Liver (tissue), 9 donors: ENCODE results near the gene ECT2. TPM values are rescaled to one million over a fixed set of nuclear protein-coding genes. Genes with fewer than 3 reads are reported as not detected.
"Not testable (repeated sequence)": the region's sequence is repeated elsewhere in the genome, so short reads cannot be mapped to it uniquely, and the experiment has no call there.

Source experiments
- DNase-seq: peaks from one replicate; pipeline ENCODE4 v3.0.0-alpha.2; 2017; ENCODE audit warnings: low spot score
- H3K27ac ChIP-seq, 2 donors: one replicate each; pipeline ENCODE4 v1.7.0; 2013; ENCODE audit warnings: inconsistent platforms in 2 of 2, low read length in 2 of 2, control low read depth in 1 of 2, low read depth in 1 of 2, mild to moderate bottlenecking in 1 of 2
- H3K27me3 ChIP-seq, 4 donors: one replicate each; pipeline versions ENCODE4 v1.6.1 to v1.7.0; 2013; ENCODE audit warnings: low read length in 3 of 4, inconsistent platforms in 1 of 4, mild to moderate bottlenecking in 1 of 4, moderate library complexity in 1 of 4; ENCODE audit not compliant: control insufficient read depth in 4 of 4, insufficient read depth in 4 of 4
- H3K36me3 ChIP-seq, 4 donors: one replicate each; pipeline versions ENCODE4 v1.6.1 to v1.7.0; 2013; ENCODE audit warnings: low read length in 3 of 4, mild to moderate bottlenecking in 3 of 4, low read depth in 1 of 4, moderate library complexity in 1 of 4; ENCODE audit not compliant: control insufficient read depth in 4 of 4, insufficient read depth in 3 of 4
- H3K4me1 ChIP-seq, 4 donors: one replicate each; pipeline versions ENCODE4 v1.6.1 to v1.7.0; 2013; ENCODE audit warnings: low read length in 3 of 4, mild to moderate bottlenecking in 3 of 4, moderate library complexity in 1 of 4; ENCODE audit not compliant: control insufficient read depth in 4 of 4, insufficient read depth in 4 of 4
- H3K4me3 ChIP-seq, 3 donors: one replicate each; pipeline versions ENCODE4 v1.6.1 to v1.7.0; 2013; ENCODE audit warnings: low read length in 3 of 3, control low read depth in 1 of 3, low read depth in 1 of 3, mild to moderate bottlenecking in 1 of 3
- H3K9ac ChIP-seq, 2 donors: one replicate each; pipeline ENCODE4 v1.7.0; 2013; ENCODE audit warnings: low read length in 2 of 2, mild to moderate bottlenecking in 2 of 2, moderate library complexity in 2 of 2, control low read depth in 1 of 2, low read depth in 1 of 2
- H3K9me3 ChIP-seq, 4 donors: one replicate each; pipeline versions ENCODE4 v1.6.1 to v1.7.0; 2013; ENCODE audit warnings: low read length in 3 of 4; ENCODE audit not compliant: control insufficient read depth in 4 of 4
- EGR1 ChIP-seq, 2 donors: IDR thresholded peaks; 2 replicates each; pipeline ENCODE4 v1.6.1; 2016 to 2018; ENCODE audit warnings: antibody characterized with exemption in 2 of 2, low read depth in 2 of 2
- FOXA1 ChIP-seq: IDR thresholded peaks from 2 replicates; pipeline ENCODE4 v1.6.1; 2016; ENCODE audit warnings: antibody characterized with exemption
- FOXA2 ChIP-seq: IDR thresholded peaks from 2 replicates; pipeline ENCODE4 v1.6.1; 2016; ENCODE audit warnings: antibody characterized with exemption
- GABPA ChIP-seq, 2 donors: IDR thresholded peaks in 1 of 2; conservative IDR thresholded peaks in 1 of 2; 2 replicates each; pipeline ENCODE4 v1.6.1; 2016; ENCODE audit warnings: antibody characterized with exemption in 2 of 2, mild to moderate bottlenecking in 1 of 2, moderate library complexity in 1 of 2
- HNF4A ChIP-seq, 2 donors: conservative IDR thresholded peaks; 2 replicates each; pipeline ENCODE4 v1.6.1; 2016; ENCODE audit warnings: antibody characterized with exemption in 2 of 2, mild to moderate bottlenecking in 2 of 2
- HNF4G ChIP-seq: IDR thresholded peaks from 2 replicates; pipeline ENCODE4 v1.6.1; 2016; ENCODE audit warnings: antibody characterized with exemption
- JUND ChIP-seq, 2 donors: IDR thresholded peaks; 2 replicates each; pipeline ENCODE4 v1.6.1; 2016; ENCODE audit warnings: antibody characterized with exemption in 2 of 2
- RAD21 ChIP-seq, 2 donors: IDR thresholded peaks; 2 replicates each; pipeline ENCODE4 v1.6.1; 2016; ENCODE audit warnings: antibody characterized with exemption in 2 of 2, mild to moderate bottlenecking in 2 of 2
- TAF1 ChIP-seq: conservative IDR thresholded peaks from 2 replicates; pipeline ENCODE4 v1.6.1; 2016; ENCODE audit warnings: antibody characterized with exemption, mild to moderate bottlenecking
- YY1 ChIP-seq: IDR thresholded peaks from 2 replicates; pipeline ENCODE4 v1.6.1; 2016; ENCODE audit warnings: antibody characterized with exemption, mild to moderate bottlenecking
- WGBS: extraction: QIAGEN DNeasy Blood & Tissue Kit; methylation state at CpG from one replicate; pipeline ENCODE4 v1.1.7; 2013; 5-methylcytosine and 5-hydroxymethylcytosine counted together
- polyA plus RNA-seq, 2 donors: library from polyadenylated mRNA; stranded (reverse) in 1 of 2; unstranded in 1 of 2; fragments of 200-250 nt in 1 of 2; fragments of >200 nt in 1 of 2; fragmentation: Nextera tagmentation in 1 of 2; extraction: Ambion mirVana in 1 of 2; gene quantifications; one replicate each; pipeline versions ENCODE4 v1.2.1 to v1.2.3, GENCODE V29; 2013 to 2015
- total RNA-seq, 2 donors: library from RNA; depleted of rRNA; stranded (reverse); fragments of >200 nt; gene quantifications; one replicate each; pipeline ENCODE4 v1.2.3, GENCODE V29; 2014
- TF ChIP-seq, protein P1 (sequence below): fragments of 150-350 bp; IDR thresholded peaks from 2 replicates; pipeline ENCODE4 v1.5.1; 2017; ENCODE audit warnings: improper control_type of control experiment, low read depth, low read length; ENCODE audit not compliant: missing input control
- TF ChIP-seq, protein P2 (sequence below): IDR thresholded peaks from 2 replicates; pipeline ENCODE4 v1.6.1; 2016; ENCODE audit warnings: antibody characterized with exemption
- TF ChIP-seq, protein P3 (sequence below): IDR thresholded peaks from 2 replicates; pipeline ENCODE4 v1.6.1; 2016; ENCODE audit warnings: antibody characterized with exemption
- TF ChIP-seq, protein P4 (sequence below): IDR thresholded peaks from 2 replicates; pipeline ENCODE4 v1.6.1; 2016; ENCODE audit warnings: antibody characterized with exemption
- TF ChIP-seq, protein P5 (sequence below): IDR thresholded peaks from 2 replicates; pipeline ENCODE4 v1.6.1; 2016; ENCODE audit warnings: antibody characterized with exemption, mild to moderate bottlenecking
- donor health status: healthy.
- donor health status: healthy.
- donor health status: healthy.
- donor health status: healthy.
- donor health status: healthy.

The ECT2 gene
- total and polyA plus RNA-seq, 4 donors, result 1.5 to 32.4 (median 2.6) TPM

DNA sequence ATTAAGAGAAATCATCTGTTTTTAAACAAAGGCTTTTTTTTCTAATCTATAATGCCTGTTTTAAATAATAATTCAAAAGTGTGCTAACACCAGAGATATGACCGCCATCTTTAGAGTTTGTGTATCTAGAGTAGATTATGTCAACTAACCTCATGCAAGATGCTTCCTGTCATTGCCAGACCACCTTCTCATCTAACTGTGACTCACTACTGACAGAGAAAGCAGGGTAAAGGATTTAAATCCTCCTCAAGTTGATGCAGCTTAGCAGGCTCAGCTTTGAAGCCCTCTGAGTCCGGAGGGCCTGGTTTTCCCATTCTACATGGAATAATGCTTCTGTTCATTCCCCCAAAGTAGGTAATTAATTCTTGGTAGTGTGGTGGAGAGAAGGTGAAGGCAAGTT, 108.5 kb downstream of the ECT2 start:
- H3K27ac ChIP-seq, result no peak overlapping the region
- peaks cover 0 to 2% (median 0%) of the 10 kb centered on the region in 4 donors for H3K9me3 ChIP-seq
- TF ChIP-seq JUND (IDR thresholded peaks at IDR 0.05) (no peak), FOXA2 (no peak), EGR1 (IDR thresholded peaks at IDR 0.05; ENCODE audit: low read depth in 2 of 2) (no peak), GABPA (IDR thresholded peaks at IDR 0.05 in 1 of 2, conservative IDR thresholded peaks at IDR 0.05 in 1 of 2) (no peak), HNF4A (conservative IDR thresholded peaks at IDR 0.05) (no peak), HNF4G (no peak), YY1 (no peak), RAD21 (IDR thresholded peaks at IDR 0.05) (no peak), FOXA1 (no peak), TAF1 (no peak)
- TF ChIP-seq, protein P1, sequence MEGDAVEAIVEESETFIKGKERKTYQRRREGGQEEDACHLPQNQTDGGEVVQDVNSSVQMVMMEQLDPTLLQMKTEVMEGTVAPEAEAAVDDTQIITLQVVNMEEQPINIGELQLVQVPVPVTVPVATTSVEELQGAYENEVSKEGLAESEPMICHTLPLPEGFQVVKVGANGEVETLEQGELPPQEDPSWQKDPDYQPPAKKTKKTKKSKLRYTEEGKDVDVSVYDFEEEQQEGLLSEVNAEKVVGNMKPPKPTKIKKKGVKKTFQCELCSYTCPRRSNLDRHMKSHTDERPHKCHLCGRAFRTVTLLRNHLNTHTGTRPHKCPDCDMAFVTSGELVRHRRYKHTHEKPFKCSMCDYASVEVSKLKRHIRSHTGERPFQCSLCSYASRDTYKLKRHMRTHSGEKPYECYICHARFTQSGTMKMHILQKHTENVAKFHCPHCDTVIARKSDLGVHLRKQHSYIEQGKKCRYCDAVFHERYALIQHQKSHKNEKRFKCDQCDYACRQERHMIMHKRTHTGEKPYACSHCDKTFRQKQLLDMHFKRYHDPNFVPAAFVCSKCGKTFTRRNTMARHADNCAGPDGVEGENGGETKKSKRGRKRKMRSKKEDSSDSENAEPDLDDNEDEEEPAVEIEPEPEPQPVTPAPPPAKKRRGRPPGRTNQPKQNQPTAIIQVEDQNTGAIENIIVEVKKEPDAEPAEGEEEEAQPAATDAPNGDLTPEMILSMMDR, result no peak
- TF ChIP-seq, protein P2, sequence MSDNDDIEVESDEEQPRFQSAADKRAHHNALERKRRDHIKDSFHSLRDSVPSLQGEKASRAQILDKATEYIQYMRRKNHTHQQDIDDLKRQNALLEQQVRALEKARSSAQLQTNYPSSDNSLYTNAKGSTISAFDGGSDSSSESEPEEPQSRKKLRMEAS, result no peak
- TF ChIP-seq, protein P3, sequence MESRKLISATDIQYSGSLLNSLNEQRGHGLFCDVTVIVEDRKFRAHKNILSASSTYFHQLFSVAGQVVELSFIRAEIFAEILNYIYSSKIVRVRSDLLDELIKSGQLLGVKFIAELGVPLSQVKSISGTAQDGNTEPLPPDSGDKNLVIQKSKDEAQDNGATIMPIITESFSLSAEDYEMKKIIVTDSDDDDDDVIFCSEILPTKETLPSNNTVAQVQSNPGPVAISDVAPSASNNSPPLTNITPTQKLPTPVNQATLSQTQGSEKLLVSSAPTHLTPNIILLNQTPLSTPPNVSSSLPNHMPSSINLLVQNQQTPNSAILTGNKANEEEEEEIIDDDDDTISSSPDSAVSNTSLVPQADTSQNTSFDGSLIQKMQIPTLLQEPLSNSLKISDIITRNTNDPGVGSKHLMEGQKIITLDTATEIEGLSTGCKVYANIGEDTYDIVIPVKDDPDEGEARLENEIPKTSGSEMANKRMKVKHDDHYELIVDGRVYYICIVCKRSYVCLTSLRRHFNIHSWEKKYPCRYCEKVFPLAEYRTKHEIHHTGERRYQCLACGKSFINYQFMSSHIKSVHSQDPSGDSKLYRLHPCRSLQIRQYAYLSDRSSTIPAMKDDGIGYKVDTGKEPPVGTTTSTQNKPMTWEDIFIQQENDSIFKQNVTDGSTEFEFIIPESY, result no peak
- TF ChIP-seq, protein P4, sequence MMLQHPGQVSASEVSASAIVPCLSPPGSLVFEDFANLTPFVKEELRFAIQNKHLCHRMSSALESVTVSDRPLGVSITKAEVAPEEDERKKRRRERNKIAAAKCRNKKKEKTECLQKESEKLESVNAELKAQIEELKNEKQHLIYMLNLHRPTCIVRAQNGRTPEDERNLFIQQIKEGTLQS, result no peak
- TF ChIP-seq, protein P5, sequence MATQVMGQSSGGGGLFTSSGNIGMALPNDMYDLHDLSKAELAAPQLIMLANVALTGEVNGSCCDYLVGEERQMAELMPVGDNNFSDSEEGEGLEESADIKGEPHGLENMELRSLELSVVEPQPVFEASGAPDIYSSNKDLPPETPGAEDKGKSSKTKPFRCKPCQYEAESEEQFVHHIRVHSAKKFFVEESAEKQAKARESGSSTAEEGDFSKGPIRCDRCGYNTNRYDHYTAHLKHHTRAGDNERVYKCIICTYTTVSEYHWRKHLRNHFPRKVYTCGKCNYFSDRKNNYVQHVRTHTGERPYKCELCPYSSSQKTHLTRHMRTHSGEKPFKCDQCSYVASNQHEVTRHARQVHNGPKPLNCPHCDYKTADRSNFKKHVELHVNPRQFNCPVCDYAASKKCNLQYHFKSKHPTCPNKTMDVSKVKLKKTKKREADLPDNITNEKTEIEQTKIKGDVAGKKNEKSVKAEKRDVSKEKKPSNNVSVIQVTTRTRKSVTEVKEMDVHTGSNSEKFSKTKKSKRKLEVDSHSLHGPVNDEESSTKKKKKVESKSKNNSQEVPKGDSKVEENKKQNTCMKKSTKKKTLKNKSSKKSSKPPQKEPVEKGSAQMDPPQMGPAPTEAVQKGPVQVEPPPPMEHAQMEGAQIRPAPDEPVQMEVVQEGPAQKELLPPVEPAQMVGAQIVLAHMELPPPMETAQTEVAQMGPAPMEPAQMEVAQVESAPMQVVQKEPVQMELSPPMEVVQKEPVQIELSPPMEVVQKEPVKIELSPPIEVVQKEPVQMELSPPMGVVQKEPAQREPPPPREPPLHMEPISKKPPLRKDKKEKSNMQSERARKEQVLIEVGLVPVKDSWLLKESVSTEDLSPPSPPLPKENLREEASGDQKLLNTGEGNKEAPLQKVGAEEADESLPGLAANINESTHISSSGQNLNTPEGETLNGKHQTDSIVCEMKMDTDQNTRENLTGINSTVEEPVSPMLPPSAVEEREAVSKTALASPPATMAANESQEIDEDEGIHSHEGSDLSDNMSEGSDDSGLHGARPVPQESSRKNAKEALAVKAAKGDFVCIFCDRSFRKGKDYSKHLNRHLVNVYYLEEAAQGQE, result no peak
- H3K4me3 ChIP-seq, result no peak overlapping the region
- peaks cover 0 to 2% (median 0%) of the 10 kb centered on the region in 4 donors for H3K4me1 ChIP-seq
- no peak overlapping the region for H3K9ac ChIP-seq
- no peaks in the 10 kb centered on the region for H3K36me3 ChIP-seq
- WGBS, result 75% methylated on average over 2 of the region's 2 CpGs
- DNase-seq, result no peak
- H3K27me3 ChIP-seq, result no peaks in the 10 kb centered on the region

DNA sequence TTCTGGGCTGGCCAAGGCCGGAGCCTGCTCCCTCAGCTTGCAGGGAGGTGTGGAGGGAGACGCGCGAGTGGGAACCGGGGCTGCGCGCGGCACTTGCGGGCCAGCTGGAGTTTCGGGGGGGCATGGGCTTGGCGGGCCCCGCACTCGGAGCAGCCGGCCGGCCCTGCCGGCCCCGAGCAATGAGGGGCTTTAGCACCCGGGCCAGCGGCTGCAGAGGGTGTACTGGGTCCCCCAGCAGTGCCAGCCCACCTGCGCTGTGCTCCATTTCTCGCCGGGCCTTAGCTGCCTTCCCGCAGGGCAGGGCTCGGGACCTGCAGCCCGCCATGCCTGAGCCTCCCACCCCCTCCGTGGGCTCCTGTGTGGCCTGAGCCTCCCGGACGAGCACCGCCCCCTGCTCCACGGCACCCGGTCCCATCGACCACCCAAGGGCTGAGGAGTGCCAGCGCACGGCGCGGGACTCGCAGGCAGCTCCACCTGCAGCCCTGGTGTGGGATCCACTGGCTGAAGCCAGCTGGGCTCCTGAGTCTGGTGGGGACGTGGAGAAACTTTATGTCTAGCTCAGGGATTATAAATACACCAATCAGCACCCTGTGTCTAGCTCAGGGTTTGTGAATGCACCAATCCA, 116.3 kb downstream of the ECT2 start:
- 90% methylated on average over 38 of the region's 38 CpGs for WGBS
- not testable (repeated sequence) for DNase-seq

More for the DNA sequence above, 116.3 kb downstream of the ECT2 start:
- H3K9me3 ChIP-seq, H3K27ac ChIP-seq, H3K27me3 ChIP-seq, H3K36me3 ChIP-seq, H3K9ac ChIP-seq, H3K4me1 ChIP-seq, H3K4me3 ChIP-seq: not testable (repeated sequence)
